Central memory CD4-positive, alpha-beta T cell (primary cell): ENCODE data around the gene JUN.

Experiments used
- DNase-seq: peaks from one replicate; pipeline ENCODE4 v3.0.0; 2022

The JUN gene

GRCh38 chr1:58782178-58783089, 1.4 kb downstream of the JUN start:
- peak; percentile 60 for DNase-seq

GRCh38 chr1:58781541-58782177, 2.2 kb downstream of the JUN start:
- peak; percentile 61 for DNase-seq

DNA sequence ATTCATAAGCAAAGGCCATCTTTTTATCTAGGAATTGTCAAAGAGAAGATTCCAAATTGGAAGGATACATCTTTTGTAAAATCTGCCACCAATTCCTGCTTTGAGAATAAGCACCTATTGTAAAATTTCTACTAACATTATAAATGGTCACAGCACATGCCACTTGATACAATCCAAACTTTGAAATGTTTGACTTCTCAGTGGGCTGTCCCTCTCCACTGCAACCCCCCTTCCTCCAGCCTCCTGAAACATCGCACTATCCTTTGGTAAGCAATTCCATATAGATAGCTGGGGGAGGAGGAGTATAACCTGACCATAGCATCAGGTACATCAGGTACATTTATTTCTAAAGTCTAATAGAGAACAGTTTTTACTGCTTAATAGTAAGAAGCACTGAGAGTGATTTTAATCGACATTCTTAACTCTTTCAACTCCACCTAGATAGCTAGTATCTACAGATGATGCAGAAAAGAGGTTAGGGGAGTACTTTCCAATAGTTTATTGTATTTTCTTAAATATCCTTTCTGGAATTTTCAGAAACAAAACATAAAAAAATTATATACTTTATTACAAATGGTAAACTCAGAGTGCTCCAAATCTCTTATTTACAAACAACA, 2.9 kb downstream of the JUN start:
- DNase-seq, result peak; percentile 53

DNA sequence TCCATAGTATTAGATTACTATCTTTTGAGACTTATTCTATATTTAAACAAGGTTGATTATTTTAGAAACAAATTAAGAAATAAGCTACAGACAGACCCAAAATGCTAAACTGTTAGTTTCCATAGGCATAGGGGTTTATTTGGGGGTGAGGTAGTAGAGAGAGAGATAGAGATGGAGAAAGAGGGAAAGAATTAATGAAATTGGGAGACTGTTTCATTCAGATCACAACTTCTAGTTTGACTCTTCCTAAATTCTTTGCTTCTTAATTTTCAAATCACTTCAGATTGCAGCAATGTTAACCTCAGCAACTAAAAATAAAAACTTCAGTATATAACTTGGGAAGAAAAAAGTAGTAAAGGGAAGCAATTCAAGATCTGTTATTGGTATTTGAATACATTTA, 3.4 kb downstream of the JUN start:
- peak; percentile 30 for DNase-seq

DNA sequence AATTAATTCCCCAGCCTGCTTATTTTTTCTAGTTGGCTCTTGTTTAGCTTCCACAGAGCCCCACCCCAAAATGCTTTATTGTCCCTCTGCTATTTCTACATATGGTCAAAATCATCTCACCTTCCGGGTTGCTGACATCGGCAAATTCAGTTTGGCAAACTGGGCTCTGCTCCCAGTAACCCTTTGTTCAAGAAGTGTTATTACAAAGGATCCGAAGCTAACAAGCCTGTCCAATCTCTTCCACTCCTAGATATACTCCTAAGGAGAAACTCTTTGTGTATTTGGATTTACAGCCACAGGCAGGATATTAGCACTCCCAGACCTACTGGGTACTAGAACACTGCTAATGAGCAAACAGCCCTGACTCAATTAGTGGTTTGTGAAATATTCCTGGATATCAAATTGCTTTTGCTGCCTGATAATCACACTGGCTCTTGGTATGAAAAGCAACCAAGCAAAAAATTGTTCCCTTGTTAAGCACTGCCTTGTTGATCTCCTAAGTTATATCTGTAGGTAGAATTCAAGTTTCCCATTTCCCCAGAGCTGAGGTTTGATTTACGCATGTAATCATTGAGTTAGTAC, 4.0 kb downstream of the JUN start:
- DNase-seq, result peak; percentile 36

DNA sequence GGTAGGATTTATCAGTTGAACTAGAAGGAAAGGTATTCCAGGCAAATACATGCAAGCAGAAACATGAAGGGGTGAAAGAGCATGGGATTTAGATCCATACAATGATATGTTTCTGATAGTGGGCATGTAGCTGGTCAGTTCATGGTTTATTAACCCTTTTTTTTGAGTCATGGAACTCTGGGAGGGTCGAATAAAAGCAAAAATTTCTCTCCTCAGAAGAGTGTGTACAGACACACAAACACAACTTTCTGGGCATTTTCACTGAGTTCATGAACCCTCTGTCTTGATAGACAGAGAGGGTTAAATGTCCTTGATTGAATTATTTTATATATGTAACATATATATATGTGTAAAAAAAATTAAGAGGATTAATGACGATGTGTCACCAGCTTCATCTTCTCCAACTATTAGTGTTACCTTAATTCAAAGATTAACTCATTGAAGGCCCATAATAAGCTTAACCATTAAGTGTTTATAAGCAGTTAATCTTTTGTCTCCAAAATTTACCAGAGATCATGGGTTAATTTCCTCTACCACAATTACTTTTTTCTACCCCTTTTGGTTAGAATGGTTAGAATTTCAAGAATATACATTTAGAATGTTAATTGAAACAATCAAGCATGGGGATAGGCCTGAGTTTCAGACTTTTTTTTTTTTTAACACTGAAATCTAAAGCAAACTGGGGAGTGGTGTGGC, 4.6 kb downstream of the JUN start:
- no peak for DNase-seq

DNA sequence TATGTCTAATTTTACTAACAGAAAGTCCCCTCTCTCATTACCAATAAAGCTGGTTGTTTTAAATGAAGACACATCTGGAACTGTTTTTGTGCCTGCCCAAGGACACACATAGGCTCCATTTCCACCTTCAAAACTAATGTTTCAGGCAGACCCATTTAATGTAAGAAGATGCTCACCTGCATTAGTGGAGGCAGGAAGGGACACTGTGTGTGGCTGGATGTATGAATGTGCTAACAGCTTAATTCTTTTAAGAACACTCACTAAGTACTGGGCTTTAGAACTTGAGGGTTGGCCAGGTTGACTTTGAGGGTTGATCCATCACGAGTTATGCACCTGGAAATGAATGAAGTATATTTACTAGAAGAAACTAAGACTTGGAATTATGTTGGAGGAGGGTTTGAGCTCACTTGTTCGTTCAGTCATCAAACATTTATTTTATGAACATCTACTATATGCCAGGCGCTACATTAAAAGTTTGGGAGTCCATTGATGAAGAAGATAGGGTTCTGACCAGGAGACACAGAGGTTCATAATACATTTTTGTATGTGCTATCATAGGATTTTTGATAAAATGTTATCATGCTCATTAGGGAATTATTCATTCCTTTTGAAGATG, 5.4 kb downstream of the JUN start:
- no peak for DNase-seq

DNA sequence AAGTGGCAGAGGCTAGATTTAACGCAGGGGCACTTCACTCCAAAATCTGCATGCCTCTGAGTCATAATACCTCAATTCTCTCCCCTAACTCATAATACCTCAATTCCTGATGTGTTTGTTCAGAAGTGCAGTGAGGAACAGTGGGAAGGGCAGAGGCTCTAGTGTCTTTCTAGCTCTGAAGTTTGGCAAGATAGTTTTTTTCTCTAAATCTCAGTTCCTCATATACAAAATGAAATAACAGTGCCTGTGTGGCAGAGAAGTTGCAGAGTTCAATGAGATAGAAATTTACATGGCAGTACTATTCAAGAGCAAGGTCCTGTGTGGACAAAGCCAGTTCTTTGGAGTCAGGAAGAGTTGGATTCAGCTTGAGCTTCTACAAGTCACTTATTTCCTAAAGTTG, 9.8 kb downstream of the JUN start:
- DNase-seq, result no peak

DNA sequence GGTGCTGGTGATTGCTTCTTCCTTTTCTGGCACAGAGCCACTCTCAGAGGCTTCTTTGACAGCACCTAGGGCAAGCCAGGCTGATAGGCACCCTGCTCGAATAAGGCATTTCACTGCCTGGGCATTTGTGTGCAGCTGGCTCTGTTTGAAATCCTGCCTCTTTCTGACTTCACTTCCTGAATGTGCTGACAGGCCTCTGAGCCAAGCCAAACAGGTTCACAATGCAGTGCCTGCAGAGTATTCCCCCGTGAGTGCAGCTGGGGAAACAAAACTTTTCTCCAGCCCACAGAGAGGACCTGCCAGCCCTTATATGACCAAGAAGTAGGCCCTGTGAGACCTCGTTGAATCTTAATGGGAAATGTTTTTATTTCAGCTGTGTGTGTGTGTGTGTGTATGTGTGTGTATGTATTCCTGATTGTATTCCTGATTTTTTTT, 10.4 kb downstream of the JUN start:
- DNase-seq, result no peak

DNA sequence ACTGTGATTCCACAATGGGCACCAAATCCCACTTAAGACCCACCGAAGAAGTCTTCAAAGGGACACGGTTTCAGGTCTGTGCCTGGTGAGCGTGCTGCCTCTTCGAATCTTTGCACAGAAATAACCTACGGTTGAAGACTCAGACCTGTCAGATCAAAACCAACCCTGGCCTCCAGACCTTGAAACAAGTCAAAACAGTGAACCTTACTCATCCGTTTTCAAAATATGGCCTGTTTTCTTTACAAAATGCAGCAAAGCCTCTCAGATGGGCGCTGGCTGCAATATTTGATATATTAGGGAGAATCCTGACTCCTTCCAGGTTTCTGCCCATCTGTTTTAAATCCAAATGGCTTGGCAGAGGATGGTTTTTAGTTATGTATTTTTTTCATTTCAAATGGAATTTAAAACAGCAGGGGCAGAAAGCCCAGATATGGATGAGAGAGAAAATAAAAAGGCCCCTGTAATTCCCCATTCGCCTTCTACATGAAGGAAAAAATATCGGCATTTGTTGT, 14.0 kb downstream of the JUN start:
- DNase-seq, result no peak

GRCh38 chr1:58768971-58769808, 14.7 kb downstream of the JUN start:
- no peak for DNase-seq

GRCh38 chr1:58768191-58768731, 15.6 kb downstream of the JUN start:
- no peak for DNase-seq

DNA sequence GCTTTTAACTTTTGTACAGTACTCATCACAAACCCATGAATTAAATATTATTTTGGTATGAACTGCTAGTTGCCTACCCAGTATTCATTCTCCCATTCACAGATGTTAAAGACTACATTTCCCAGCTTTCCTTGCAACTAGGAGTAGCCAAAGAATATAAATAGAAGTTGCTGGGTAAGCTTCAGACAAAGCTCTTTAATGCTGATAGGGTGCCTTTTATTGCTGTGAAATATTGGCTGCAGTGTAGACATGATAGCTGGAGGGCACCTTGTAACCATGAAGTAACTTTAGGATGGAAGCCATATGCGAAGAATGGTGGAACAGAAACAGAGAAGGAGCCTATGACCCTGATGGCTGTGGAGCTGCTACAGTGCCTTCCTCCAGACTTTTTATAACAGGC, 16.7 kb downstream of the JUN start:
- no peak for DNase-seq

DNA sequence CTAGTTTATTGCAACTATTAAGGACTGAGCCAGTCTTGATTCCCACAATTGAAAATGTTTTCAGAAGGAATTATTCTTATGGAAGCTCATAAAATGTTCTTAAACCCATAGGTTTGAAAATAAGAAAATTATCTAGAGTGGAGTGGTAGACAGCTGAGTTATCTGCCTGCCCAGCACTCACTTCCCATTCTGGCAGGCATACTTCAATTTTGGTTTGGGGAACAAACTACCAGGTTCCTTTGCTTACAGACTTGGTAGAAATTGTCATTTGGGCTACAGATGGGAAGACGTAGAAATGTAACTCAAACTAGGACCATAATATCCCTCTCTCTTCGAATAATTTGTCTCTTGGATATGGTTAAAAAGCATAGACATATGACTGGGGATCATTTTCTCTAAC, 18.4 kb downstream of the JUN start:
- DNase-seq, result no peak

GRCh38 chr1:58765006-58765405, 18.8 kb downstream of the JUN start:
- DNase-seq, result no peak

- no peak for DNase-seq
Observed at GRCh38 chr1:58764294-58764978, 19.4 kb downstream of the JUN start.

DNA sequence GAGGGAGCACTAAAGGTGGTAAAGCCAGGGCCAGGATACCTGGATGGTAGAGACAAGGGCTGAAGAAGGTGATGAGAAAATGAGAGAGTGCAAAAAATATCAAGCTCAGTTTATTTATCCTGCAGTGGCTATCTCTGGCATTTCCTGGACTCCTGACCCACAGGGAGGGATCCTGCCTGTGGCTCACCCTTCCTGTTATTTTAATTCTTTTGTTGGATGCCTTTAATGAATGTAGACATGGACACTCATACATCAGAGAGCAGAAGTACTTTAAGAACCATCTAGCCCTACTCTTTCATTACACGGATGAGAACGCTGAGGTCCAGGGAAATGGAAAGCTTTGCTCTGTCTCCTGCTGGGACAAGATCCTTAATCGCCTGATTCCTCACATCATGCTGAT, 20.6 kb downstream of the JUN start:
- DNase-seq, result no peak

GRCh38 chr1:58762806-58763205, 21.0 kb downstream of the JUN start:
- DNase-seq, result no peak

GRCh38 chr1:58755468-58755872, 28.4 kb downstream of the JUN start:
- DNase-seq, result peak; percentile 15
